ENCODE data around the gene EHHADH. TPM values are rescaled to one million over a fixed set of nuclear protein-coding genes. Genes with fewer than 3 reads are reported as not detected.

The EHHADH gene
- total and polyA plus RNA-seq, 2 experiments from 2014 or later: 14.3 to 22.0 TPM

- Histone ChIP-seq H3K27ac (no peak overlapping the region), H3K4me1 (ENCODE audit: insufficient read depth) (no peaks in the 10 kb centered on the region), H3K36me3 (replicated peaks; ENCODE audit: insufficient read depth, low read depth) (no peaks in the 10 kb centered on the region), H3K27me3 (no peaks in the 10 kb centered on the region), H2AFZ (no peak overlapping the region), H4K20me1 (ENCODE audit: insufficient read depth, poor library complexity, severe bottlenecking) (no peaks in the 10 kb centered on the region), H3K9me2 (replicated peaks; ENCODE audit: insufficient read depth) (no peaks in the 10 kb centered on the region), H3K4me2 (no peak overlapping the region), H3K4me3 (no peak overlapping the region), H3K9me3 (ENCODE audit: low read depth) (no peaks in the 10 kb centered on the region), H3K79me2 (no peaks in the 10 kb centered on the region)
- TF ChIP-seq EZH2 (IDR thresholded peaks at IDR 0.05; ENCODE audit: borderline replicate concordance) (no peak), EZH2phosphoT487 (IDR thresholded peaks at IDR 0.05; ENCODE audit: low read depth, severe bottlenecking, unreplicated experiment) (no peak)
- TF ChIP-seq, protein P1, sequence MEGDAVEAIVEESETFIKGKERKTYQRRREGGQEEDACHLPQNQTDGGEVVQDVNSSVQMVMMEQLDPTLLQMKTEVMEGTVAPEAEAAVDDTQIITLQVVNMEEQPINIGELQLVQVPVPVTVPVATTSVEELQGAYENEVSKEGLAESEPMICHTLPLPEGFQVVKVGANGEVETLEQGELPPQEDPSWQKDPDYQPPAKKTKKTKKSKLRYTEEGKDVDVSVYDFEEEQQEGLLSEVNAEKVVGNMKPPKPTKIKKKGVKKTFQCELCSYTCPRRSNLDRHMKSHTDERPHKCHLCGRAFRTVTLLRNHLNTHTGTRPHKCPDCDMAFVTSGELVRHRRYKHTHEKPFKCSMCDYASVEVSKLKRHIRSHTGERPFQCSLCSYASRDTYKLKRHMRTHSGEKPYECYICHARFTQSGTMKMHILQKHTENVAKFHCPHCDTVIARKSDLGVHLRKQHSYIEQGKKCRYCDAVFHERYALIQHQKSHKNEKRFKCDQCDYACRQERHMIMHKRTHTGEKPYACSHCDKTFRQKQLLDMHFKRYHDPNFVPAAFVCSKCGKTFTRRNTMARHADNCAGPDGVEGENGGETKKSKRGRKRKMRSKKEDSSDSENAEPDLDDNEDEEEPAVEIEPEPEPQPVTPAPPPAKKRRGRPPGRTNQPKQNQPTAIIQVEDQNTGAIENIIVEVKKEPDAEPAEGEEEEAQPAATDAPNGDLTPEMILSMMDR (IDR thresholded peaks at IDR 0.05; ENCODE audit: poor library complexity): no peak
- 88% methylated on average over 4 of the region's 4 CpGs for WGBS (ENCODE audit: low lambda C conversion rate, missing lambda C conversion rate)
- DNase-seq (ENCODE audit: low spot score): no peak
Measured at GRCh38 chr3:185210621-185211142, 43.2 kb downstream of the EHHADH start.

- Histone ChIP-seq H3K36me3 (replicated peaks; ENCODE audit: insufficient read depth, low read depth) (no peaks in the 10 kb centered on the region), H3K4me3 (no peak overlapping the region), H3K9me3 (ENCODE audit: low read depth) (no peaks in the 10 kb centered on the region), H2AFZ (no peak overlapping the region), H3K4me1 (ENCODE audit: insufficient read depth) (no peaks in the 10 kb centered on the region), H4K20me1 (ENCODE audit: insufficient read depth, poor library complexity, severe bottlenecking) (no peaks in the 10 kb centered on the region), H3K4me2 (no peak overlapping the region), H3K27ac (no peak overlapping the region), H3K27me3 (no peaks in the 10 kb centered on the region), H3K9me2 (replicated peaks; ENCODE audit: insufficient read depth) (no peaks in the 10 kb centered on the region), H3K79me2 (no peaks in the 10 kb centered on the region)
- no peak for DNase-seq (ENCODE audit: low spot score)
- WGBS (ENCODE audit: low lambda C conversion rate, missing lambda C conversion rate): 94% methylated on average over 1 of the region's 1 CpG
- TF ChIP-seq, protein P1 (IDR thresholded peaks at IDR 0.05; ENCODE audit: poor library complexity): no peak
- TF ChIP-seq EZH2 (IDR thresholded peaks at IDR 0.05; ENCODE audit: borderline replicate concordance) (no peak), EZH2phosphoT487 (IDR thresholded peaks at IDR 0.05; ENCODE audit: low read depth, severe bottlenecking, unreplicated experiment) (no peak)
Measured at GRCh38 chr3:185208823-185209222, 45.0 kb downstream of the EHHADH start.

DNA sequence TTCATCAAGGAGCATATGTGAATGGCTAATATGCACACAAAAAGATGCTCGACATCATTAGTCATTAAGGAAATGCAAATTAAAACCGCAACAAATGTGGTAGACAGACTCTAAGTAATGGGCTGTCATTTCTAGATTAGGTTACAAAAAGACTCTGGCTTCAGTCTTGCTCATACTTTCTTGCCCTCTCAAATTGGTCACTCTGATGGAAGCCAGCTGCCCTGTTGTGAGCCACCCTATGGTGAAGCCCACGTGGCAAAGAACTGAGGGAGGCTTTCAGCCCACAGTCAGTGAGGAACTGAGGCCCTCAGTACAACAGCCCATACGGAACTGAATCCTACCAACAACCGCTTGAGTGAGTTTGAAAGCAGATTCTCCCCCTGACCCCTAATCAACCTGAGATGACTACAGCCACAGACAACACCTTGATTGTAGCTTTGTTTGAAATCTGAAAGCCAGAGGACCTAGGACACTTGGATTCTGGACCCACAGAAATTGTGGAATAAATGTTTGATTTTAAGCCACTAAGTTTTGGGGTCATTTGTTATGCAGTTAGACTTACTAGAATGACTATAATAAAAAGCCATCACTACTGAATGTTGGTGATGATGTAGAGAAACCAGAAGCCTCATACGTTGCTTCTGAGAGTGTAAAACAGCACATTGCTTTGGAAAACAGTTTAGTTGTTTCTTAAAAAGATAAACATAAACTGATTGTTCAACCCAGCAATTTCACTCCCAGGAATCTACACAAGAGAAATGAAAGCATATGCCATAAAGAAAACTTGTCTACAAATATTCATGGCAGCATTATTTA, 45.7 kb downstream of the EHHADH start:
- no peaks in the 10 kb centered on the region for H3K9me2 ChIP-seq (replicated peaks; ENCODE audit: insufficient read depth)
- no peaks in the 10 kb centered on the region for H4K20me1 ChIP-seq (ENCODE audit: insufficient read depth, poor library complexity, severe bottlenecking)
- no peaks in the 10 kb centered on the region for H3K79me2 ChIP-seq
- H3K4me2 ChIP-seq: no peak overlapping the region
- DNase-seq (ENCODE audit: low spot score): no peak
- H3K27ac ChIP-seq: no peak overlapping the region
- no peaks in the 10 kb centered on the region for H3K27me3 ChIP-seq
- TF ChIP-seq, protein P1 (IDR thresholded peaks at IDR 0.05; ENCODE audit: poor library complexity): no peak
- no peak for TF ChIP-seq EZH2 (IDR thresholded peaks at IDR 0.05; ENCODE audit: borderline replicate concordance)
- TF ChIP-seq EZH2phosphoT487 (IDR thresholded peaks at IDR 0.05; ENCODE audit: low read depth, severe bottlenecking, unreplicated experiment): no peak
- H2AFZ ChIP-seq: no peak overlapping the region
- no peaks in the 10 kb centered on the region for H3K36me3 ChIP-seq (replicated peaks; ENCODE audit: insufficient read depth, low read depth)
- WGBS (ENCODE audit: low lambda C conversion rate, missing lambda C conversion rate): 87% methylated on average over 6 of the region's 6 CpGs
- H3K4me3 ChIP-seq: no peak overlapping the region
- no peaks in the 10 kb centered on the region for H3K9me3 ChIP-seq (ENCODE audit: low read depth)
- H3K4me1 ChIP-seq (ENCODE audit: insufficient read depth): no peaks in the 10 kb centered on the region
